NCI-H2196 (cell line): ENCODE results near the gene CREB5.
"Not testable (repeated sequence)": the region's sequence is repeated elsewhere in the genome, so short reads cannot be mapped to it uniquely, and the experiment has no call there.

ENCODE experiments used
- DNase-seq: peaks from one replicate; lab custom pipeline; 2025; ENCODE audit not compliant: unreplicated experiment; lab: John Stamatoyannopoulos, UW

CREB5 gene

GRCh38 chr7:28606421-28606820 is 194.1 kb downstream of the CREB5 start:
- no peak for DNase-seq

DNA sequence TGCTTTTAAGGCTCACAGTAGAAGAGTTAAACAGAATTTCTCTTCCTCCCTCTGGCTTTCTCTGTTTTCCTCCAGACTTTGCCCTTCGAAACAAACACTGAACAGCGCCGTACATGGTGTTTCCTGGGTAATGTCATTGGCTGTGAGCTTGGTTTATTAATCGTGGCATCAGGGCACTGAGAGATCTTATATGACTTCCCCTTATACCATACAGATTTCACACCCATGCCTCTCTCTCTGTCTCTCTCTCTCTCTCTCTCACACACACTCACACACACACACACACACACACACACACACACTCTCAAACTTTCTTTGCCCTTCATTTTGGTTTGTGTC is 195.5 kb downstream of the CREB5 start:
- DNase-seq = no peak

- DNase-seq = no peak
Observed at GRCh38 chr7:28608237-28608656, 195.9 kb downstream of the CREB5 start.

GRCh38 chr7:28608731-28609130 is 196.4 kb downstream of the CREB5 start:
- DNase-seq = no peak

DNA sequence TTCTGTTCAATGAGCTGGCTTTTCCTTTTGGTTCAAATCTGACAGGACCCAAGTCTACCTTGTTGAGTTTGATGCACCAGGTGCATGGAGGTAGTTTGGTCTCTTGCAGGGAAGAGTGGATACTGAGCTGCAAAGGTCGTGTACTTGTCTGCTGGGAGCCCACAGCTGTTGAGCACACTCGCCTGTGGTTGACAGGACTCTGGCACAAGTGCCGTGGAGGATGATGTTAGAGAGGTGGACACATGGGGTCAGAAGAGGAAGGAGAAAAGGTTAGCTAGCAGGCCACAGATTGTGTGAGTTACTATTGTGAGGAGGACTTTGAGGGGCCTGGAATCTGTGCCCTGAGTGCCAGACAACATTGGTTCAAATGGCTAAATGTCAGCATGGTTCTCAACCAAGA is 197.3 kb downstream of the CREB5 start:
- no peak for DNase-seq

- not testable (repeated sequence) for DNase-seq
Observed at GRCh38 chr7:28611399-28611897, 199.1 kb downstream of the CREB5 start.

DNA sequence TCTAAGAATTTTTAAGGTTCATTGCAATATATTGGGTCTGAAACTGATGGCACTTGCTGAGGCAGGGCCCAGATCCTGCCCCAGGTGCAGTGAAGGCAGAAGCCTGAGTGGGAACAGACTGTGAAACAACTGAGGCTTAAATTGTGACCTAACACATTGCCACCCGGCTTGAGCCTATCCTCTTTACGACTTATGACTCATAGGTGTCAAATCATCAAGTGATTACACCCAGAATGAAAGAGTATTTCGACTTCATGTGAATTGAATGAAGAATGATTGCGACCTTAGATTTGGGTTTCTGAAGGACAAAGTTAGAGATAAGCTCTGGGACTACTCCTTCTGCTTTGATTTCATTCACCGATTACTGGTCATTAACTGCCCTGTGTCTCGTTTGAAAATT is 200.9 kb downstream of the CREB5 start:
- no peak for DNase-seq

DNA sequence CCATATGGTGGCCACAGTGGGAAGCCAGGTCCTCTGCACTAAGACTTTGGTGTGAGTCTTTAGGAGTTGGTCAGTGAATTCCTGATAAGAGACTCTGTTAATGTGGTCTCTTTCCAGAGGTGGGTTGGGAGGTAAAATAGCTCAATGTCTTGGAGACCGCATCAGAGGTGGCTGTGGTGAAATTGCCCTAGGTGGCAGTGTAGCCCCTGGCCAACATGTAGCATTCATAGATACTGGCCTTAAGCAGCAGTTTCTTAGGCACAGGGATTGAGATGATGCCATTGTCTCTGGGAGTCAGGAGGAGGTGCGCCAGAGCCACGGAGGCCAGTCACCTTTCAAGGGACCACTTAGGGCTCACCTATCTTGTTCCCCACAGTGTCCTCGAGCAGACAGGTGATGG is 202.8 kb downstream of the CREB5 start:
- no peak for DNase-seq

- DNase-seq = no peak
Observed at GRCh38 chr7:28617308-28617880, 205.1 kb downstream of the CREB5 start.

GRCh38 chr7:28618383-28618782 is 206.1 kb downstream of the CREB5 start:
- DNase-seq = no peak

DNA sequence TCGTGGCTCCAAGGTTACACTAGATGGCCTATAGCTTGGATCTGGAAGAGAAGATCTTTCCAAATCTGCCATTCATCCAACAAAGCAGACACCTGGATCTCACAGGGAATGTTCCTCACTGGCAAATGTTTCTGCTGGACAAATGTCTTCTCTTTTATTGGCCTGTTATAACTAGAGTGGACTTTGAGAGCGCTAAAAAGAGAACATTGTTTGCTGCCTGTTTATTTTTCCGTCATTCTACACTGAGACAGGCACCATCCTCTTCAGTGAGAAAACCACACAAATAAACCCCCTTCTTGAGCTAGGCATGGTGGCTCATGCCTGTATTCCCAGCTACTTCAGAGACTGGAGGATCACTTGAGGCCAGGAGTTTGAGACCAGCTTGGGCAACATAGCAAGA is 206.9 kb downstream of the CREB5 start:
- DNase-seq = no peak

DNA sequence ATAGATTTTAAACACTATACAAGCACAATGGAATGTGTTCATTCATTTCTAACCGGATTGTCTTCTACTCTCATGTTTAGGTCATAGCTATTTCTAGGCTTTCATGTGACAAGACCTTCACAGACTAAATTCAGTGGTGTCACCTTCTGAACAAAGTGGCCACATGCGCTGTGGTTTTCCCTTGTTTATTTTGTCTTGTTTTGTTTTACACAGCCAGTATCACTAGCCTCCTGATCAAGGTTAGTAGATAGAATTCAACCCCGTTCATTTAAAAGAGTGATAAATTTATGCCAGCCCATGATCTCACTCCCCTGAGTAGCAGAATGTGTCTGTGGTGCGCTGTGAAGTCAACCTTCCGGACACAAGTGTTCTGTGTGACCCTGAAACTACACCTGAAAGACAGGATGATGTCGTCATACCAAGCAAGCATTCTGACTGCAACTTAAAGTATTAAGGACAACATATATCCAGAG is 209.1 kb downstream of the CREB5 start:
- DNase-seq = no peak

- DNase-seq = no peak
Observed at GRCh38 chr7:28623105-28623730, 210.9 kb downstream of the CREB5 start.

DNA sequence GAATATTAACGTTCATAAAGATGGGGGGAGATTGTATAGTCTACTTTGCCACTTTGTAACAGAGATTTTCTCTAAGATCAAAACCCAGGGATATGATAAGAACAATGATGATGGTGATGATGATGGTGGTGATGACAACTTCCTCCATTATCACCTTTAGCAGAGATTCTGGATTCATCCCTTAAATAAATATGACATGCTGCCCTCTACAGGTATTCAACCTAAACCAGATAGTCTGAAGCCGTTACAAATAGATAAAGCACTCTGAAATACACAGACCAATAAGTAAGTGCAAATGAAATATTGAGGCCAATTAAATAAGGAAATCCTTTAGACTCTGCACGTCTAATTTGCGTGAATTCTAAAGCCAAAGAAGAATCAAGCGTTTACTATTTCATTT is 211.5 kb downstream of the CREB5 start:
- no peak for DNase-seq

DNA sequence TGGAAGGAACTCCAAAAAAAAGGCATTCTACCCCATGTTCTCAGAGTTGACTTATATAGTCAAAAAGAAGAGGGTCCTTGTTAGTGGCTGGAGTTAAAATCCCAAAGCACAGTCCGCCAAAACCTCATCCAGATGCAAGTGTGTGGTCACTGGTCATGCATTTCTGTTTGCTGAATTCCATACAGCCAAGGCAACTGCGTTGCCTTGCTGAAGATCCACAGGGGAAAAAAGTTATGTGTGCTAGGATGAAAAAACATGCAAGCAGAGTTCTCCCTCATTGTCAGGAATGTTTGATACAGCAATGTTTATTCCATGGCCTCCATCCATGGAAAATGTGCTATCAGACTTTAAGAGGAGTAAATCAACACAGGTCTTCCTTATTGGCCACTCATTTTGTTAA is 213.1 kb downstream of the CREB5 start:
- no peak for DNase-seq

DNA sequence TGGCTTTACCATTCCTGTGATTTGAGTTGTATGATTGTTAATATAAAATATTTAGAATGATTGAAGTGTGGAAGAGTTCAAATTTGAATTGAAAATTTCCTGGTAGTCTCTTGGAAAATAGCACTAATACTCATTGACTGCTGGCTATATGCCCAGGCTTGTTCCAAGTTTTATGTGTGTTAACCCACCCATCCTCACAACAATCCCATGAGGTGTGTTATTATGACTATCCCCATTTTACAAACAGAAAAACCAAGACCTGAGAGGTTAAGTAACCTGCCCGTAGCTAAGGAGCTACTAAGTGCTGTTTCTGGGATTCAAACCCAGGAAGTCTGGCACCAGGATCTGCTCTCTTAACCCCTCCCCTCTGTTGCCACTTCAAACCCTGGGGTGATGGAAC is 213.9 kb downstream of the CREB5 start:
- DNase-seq = no peak

DNA sequence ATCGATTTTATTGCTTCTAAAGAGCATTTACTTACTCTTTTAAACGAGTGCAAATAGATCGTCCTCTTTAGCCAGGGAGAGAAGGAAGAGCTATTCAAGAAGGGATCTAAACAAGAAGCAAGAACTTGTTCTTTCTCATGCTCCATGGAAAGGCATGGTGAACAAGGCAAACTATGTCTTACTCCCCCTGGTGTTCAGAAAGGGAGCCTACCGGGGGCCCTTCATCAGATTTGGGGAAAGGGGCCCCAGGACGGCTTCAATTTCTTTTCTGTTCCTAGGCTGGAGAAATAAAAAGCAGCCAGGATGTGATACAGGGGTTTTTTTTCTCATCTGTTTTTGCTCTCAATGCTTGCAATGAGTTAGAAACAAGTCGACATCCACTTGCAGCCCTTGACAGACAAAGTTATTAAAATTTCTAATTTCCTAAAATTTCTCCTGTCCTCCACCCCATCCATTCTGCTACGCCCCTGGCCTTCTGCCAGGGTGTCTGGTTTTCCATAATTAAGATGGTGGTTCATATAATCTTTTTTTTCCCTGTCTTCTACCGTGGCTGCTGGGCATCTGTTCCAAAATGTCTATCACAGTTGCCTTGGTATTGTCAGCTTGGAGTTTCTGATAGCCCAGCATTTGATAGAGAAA is 214.4 kb downstream of the CREB5 start:
- DNase-seq = no peak

- DNase-seq = no peak
Observed at GRCh38 chr7:28627263-28627653, 214.9 kb downstream of the CREB5 start.

DNA sequence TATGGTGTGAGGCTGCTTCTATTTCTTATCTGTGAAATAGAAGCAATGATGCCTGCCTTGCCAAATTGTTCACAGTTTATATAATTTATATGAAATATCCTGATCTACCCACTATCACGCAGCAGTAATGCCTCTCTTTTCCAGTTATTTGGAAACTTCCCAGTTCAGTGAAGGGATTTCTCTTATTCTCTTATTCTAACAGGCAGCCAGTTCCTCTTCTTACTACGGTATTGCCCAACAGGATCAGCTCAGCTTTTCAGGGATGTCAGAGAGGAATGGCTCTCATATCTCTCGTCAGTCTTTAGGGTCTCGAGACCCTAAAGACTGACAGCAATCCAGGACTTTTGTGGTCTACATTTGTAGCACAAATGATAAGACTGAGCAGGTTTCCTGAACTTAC is 215.6 kb downstream of the CREB5 start:
- no peak for DNase-seq

- DNase-seq = no peak
Observed at GRCh38 chr7:28629216-28629842, 217.0 kb downstream of the CREB5 start.

DNA sequence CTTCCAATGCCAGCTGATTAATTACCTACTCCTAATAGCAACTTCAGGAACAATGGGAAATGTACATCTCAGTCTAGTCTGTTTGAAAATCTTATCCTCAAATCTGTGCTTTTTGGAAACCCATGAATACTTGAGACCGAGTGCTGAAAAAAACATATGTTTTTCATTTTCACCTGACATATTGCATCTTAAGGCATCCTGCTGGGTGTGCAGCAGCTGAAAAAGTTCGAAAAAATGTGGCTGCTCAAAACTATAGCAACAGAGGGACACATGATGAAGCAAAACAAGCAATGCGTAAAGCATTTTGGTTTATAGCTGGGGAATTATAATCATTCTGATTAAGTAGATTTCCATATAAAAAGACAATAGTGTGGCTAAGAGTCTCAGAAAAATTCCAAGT is 218.0 kb downstream of the CREB5 start:
- DNase-seq = no peak

DNA sequence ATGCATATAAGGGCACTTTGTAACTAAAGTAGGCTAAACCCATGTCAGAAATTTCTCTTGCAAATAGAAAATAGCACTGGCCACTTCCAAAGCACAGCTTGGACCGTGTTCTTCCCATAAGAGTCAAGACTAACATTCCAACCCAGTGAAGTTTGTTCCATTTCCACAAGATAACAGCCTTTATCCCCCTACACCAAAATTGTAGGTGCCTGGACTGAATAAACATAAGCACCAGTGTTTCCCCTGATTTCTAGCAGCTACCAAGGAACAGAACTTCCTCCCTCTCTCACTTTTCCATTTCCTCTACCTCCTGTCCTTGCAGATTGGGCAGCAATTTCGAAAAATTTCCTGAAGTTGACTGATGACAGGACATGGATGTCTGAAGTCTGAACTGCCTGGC is 219.7 kb downstream of the CREB5 start:
- no peak for DNase-seq
